GM21515 (cell line): ENCODE results near the gene ATE1.
"Not testable (repeated sequence)": the region's sequence is repeated elsewhere in the genome, so short reads cannot be mapped to it uniquely, and the experiment has no call there.

Experiments
- ATAC-seq: cut with Tn5 transposase; IDR thresholded peaks from one replicate; pipeline ENCODE4 v1.9.1; 2021; ENCODE audit not compliant: unreplicated experiment

ATE1 gene

GRCh38 chr10:121930268-121931085, 2.6 kb upstream of the ATE1 start:
- ATAC-seq, result not testable (repeated sequence)

GRCh38 chr10:121929585-121930267, 1.9 kb upstream of the ATE1 start:
- not testable (repeated sequence) for ATAC-seq

- ATAC-seq, result peak; percentile 10
Observed at GRCh38 chr10:121928528-121928884, 675 bp upstream of the ATE1 start.

- ATAC-seq, result peak; percentile 37
Observed at GRCh38 chr10:121927318-121927840, 452 bp downstream of the ATE1 start.

- peak; percentile 12 for ATAC-seq
Observed at GRCh38 chr10:121926671-121927317, 1.0 kb downstream of the ATE1 start.

- ATAC-seq, result no peak
Observed at GRCh38 chr10:121926157-121926556, 1.7 kb downstream of the ATE1 start.

- no peak for ATAC-seq
Observed at GRCh38 chr10:121921238-121921931, 6.4 kb downstream of the ATE1 start.

- peak; percentile 62 for ATAC-seq
Observed at GRCh38 chr10:121919666-121920065, 8.2 kb downstream of the ATE1 start.

GRCh38 chr10:121918800-121919199, 9.0 kb downstream of the ATE1 start:
- not testable (repeated sequence) for ATAC-seq

- ATAC-seq, result no peak
Observed at GRCh38 chr10:121914661-121915060, 13.2 kb downstream of the ATE1 start.

- no peak for ATAC-seq
Observed at GRCh38 chr10:121911421-121911697, 16.5 kb downstream of the ATE1 start.

GRCh38 chr10:121910673-121911420, 17.0 kb downstream of the ATE1 start:
- ATAC-seq, result no peak

- no peak for ATAC-seq
Observed at GRCh38 chr10:121904888-121905287, 22.9 kb downstream of the ATE1 start.

- ATAC-seq, result peak; percentile 85
Observed at GRCh38 chr10:121900443-121901174, 27.2 kb downstream of the ATE1 start.

- no peak for ATAC-seq
Observed at GRCh38 chr10:121899727-121900126, 28.1 kb downstream of the ATE1 start.

- ATAC-seq, result no peak
Observed at GRCh38 chr10:121891103-121891502, 36.7 kb downstream of the ATE1 start.

- ATAC-seq, result no peak
Observed at GRCh38 chr10:121889212-121889611, 38.6 kb downstream of the ATE1 start.

GRCh38 chr10:121886997-121887622, 40.7 kb downstream of the ATE1 start:
- no peak for ATAC-seq

- no peak for ATAC-seq
Observed at GRCh38 chr10:121886181-121886580, 41.6 kb downstream of the ATE1 start.
